Esophagus (tissue), 2 donors: ENCODE data around the gene FKRP. TPM values are rescaled to one million over a fixed set of nuclear protein-coding genes. Genes with fewer than 3 reads are reported as not detected.

ENCODE experiments used
- H3K27ac ChIP-seq, 2 donors: one replicate each; pipeline ENCODE4 v1.5.1; 2013; ENCODE audit warnings: low read depth in 2 of 2, mild to moderate bottlenecking in 2 of 2, inconsistent platforms in 1 of 2, low read length in 1 of 2, moderate library complexity in 1 of 2
- H3K27me3 ChIP-seq, 2 donors: one replicate each; pipeline ENCODE4 v1.6.1; 2013; ENCODE audit warnings: low read length in 2 of 2, control low read depth in 1 of 2, mild to moderate bottlenecking in 1 of 2; ENCODE audit not compliant: insufficient read depth in 2 of 2, control insufficient read depth in 1 of 2
- H3K36me3 ChIP-seq, 2 donors: one replicate each; pipeline ENCODE4 v1.6.1; 2013; ENCODE audit warnings: low read length in 1 of 2; ENCODE audit not compliant: control insufficient read depth in 2 of 2, insufficient read depth in 2 of 2
- H3K4me1 ChIP-seq, 2 donors: one replicate each; pipeline ENCODE4 v1.6.1; 2013; ENCODE audit warnings: low read length in 1 of 2; ENCODE audit not compliant: control insufficient read depth in 2 of 2, insufficient read depth in 2 of 2
- H3K4me3 ChIP-seq, 2 donors: one replicate each; pipeline ENCODE4 v1.5.1; 2013; ENCODE audit warnings: low read length in 2 of 2, mild to moderate bottlenecking in 2 of 2, low read depth in 1 of 2, moderate library complexity in 1 of 2
- H3K9me3 ChIP-seq, 2 donors: one replicate each; pipeline ENCODE4 v1.6.1; 2013; ENCODE audit warnings: mild to moderate bottlenecking in 2 of 2, low read depth in 1 of 2, low read length in 1 of 2, moderate library complexity in 1 of 2; ENCODE audit not compliant: control insufficient read depth in 2 of 2, insufficient read depth in 1 of 2
- WGBS, 2 donors: extraction: QIAGEN DNeasy Blood & Tissue Kit; methylation state at CpG; one replicate each; pipeline ENCODE4 v1.1.7; 2013; 5-methylcytosine and 5-hydroxymethylcytosine counted together
- polyA plus RNA-seq, 2 donors: library from polyadenylated mRNA; stranded (reverse); fragments of 200-250 nt; gene quantifications; one replicate each; pipeline ENCODE4 v1.2.3, GENCODE V29; 2013
- donor health status: healthy with polysubstance abuse.
- donor health status: Bipolar disorder and iron deficiency.

FKRP gene
- polyA plus RNA-seq, 2 donors: 7.1 to 10.1 TPM

- no peaks in the 10 kb centered on the region for H3K4me1 ChIP-seq
- no peak overlapping the region for H3K4me3 ChIP-seq
- no peaks in the 10 kb centered on the region for H3K27me3 ChIP-seq
- no peaks in the 10 kb centered on the region for H3K9me3 ChIP-seq
- H3K36me3 ChIP-seq: peaks cover 28 to 89% of the 10 kb centered on the region in 2 donors
- WGBS, 2 donors: 85 to 87% methylated on average over 20 of the region's 20 CpGs
- H3K27ac ChIP-seq: no peak overlapping the region
Observed at GRCh38 chr19:46724468-46724867, 21.4 kb upstream of the FKRP start.

- Histone ChIP-seq H3K9me3 (no peaks in the 10 kb centered on the region), H3K4me1 (no peaks in the 10 kb centered on the region), H3K4me3 (no peak overlapping the region), H3K27ac (no peak overlapping the region), H3K36me3 (peaks cover 36 to 93% of the 10 kb centered on the region in 2 donors), H3K27me3 (no peaks in the 10 kb centered on the region)
- WGBS, 2 donors: 94% methylated on average over 26 of the region's 26 CpGs
Observed at GRCh38 chr19:46725036-46725820, 20.6 kb upstream of the FKRP start.

- peaks cover 0 to 6% of the 10 kb centered on the region in 2 donors for H3K4me1 ChIP-seq
- H3K4me3 ChIP-seq: no peak overlapping the region
- peaks cover 39 to 93% of the 10 kb centered on the region in 2 donors for H3K36me3 ChIP-seq
- WGBS, 2 donors: 78 to 82% methylated on average over 9 of the region's 9 CpGs
- H3K27me3 ChIP-seq: no peaks in the 10 kb centered on the region
- H3K27ac ChIP-seq: no peak overlapping the region
- no peaks in the 10 kb centered on the region for H3K9me3 ChIP-seq
Observed at GRCh38 chr19:46725859-46726393, 19.9 kb upstream of the FKRP start.

- WGBS, 2 donors: 85 to 89% methylated on average over 10 of the region's 10 CpGs
- Histone ChIP-seq H3K27me3 (no peaks in the 10 kb centered on the region), H3K4me1 (peaks cover 0 to 11% of the 10 kb centered on the region in 2 donors), H3K9me3 (no peaks in the 10 kb centered on the region), H3K4me3 (no peak overlapping the region), H3K27ac (no peak overlapping the region), H3K36me3 (peaks cover 39 to 89% of the 10 kb centered on the region in 2 donors)
Observed at GRCh38 chr19:46726551-46726950, 19.3 kb upstream of the FKRP start.

- no peaks in the 10 kb centered on the region for H3K9me3 ChIP-seq
- 69 to 74% methylated on average over 14 of the region's 14 CpGs for WGBS, 2 donors
- H3K27me3 ChIP-seq: no peaks in the 10 kb centered on the region
- H3K27ac ChIP-seq: no peak overlapping the region
- H3K36me3 ChIP-seq: peaks cover 35 to 84% of the 10 kb centered on the region in 2 donors
- H3K4me3 ChIP-seq: no peak overlapping the region
- peaks cover 0 to 14% of the 10 kb centered on the region in 2 donors for H3K4me1 ChIP-seq
Observed at GRCh38 chr19:46726971-46727501, 18.8 kb upstream of the FKRP start.

- Histone ChIP-seq H3K36me3 (peaks cover 32 to 82% of the 10 kb centered on the region in 2 donors), H3K4me3 (no peak overlapping the region), H3K4me1 (peaks cover 0 to 21% of the 10 kb centered on the region in 2 donors), H3K9me3 (no peaks in the 10 kb centered on the region), H3K27ac (peak overlapping the region in 1 of 2 donors; percentile 13), H3K27me3 (no peaks in the 10 kb centered on the region)
- WGBS, 2 donors: 83 to 91% methylated on average over 11 of the region's 11 CpGs
Observed at GRCh38 chr19:46727757-46728156, 18.1 kb upstream of the FKRP start.

GRCh38 chr19:46728208-46728607 is 17.6 kb upstream of the FKRP start:
- Histone ChIP-seq H3K9me3 (no peaks in the 10 kb centered on the region), H3K4me3 (no peak overlapping the region), H3K27me3 (no peaks in the 10 kb centered on the region), H3K36me3 (peaks cover 32 to 82% of the 10 kb centered on the region in 2 donors), H3K4me1 (peaks cover 0 to 25% of the 10 kb centered on the region in 2 donors), H3K27ac (no peak overlapping the region)
- WGBS, 2 donors: 68 to 76% methylated on average over 12 to 14 of the region's 14 CpGs

- H3K4me1 ChIP-seq: peaks cover 0 to 27% of the 10 kb centered on the region in 2 donors
- H3K9me3 ChIP-seq: no peaks in the 10 kb centered on the region
- no peaks in the 10 kb centered on the region for H3K27me3 ChIP-seq
- H3K27ac ChIP-seq: no peak overlapping the region
- H3K36me3 ChIP-seq: peaks cover 32 to 81% of the 10 kb centered on the region in 2 donors
- 41 to 43% methylated on average over 20 of the region's 20 CpGs for WGBS, 2 donors
- no peak overlapping the region for H3K4me3 ChIP-seq
Observed at GRCh38 chr19:46728693-46729339, 17.0 kb upstream of the FKRP start.

- no peak overlapping the region for H3K4me3 ChIP-seq
- H3K27ac ChIP-seq: no peak overlapping the region
- H3K9me3 ChIP-seq: no peaks in the 10 kb centered on the region
- no peaks in the 10 kb centered on the region for H3K27me3 ChIP-seq
- peaks cover 0 to 27% of the 10 kb centered on the region in 2 donors for H3K4me1 ChIP-seq
- 87 to 89% methylated on average over 7 of the region's 7 CpGs for WGBS, 2 donors
- H3K36me3 ChIP-seq: peaks cover 27 to 79% of the 10 kb centered on the region in 2 donors
Observed at GRCh38 chr19:46729696-46730095, 16.2 kb upstream of the FKRP start.
